ENCODE data around the gene NECTIN4.

- TF ChIP-seq GATA3 (IDR thresholded peaks at IDR 0.05; ENCODE audit: low read depth, low read length) (no peak), GATA2 (IDR thresholded peaks at IDR 0.05; ENCODE audit: low read depth, low read length) (no peak)
Observed at GRCh38 chr1:161096530-161096929, 7.2 kb upstream of the NECTIN4 start.

Data from SH-SY5Y (cell line).